Prostate gland (tissue), 2 donors: ENCODE measurements around the gene HCN3. TPM values are rescaled to one million over a fixed set of nuclear protein-coding genes. Genes with fewer than 3 reads are reported as not detected.

Experiments used
- DNase-seq: peaks from one replicate; pipeline ENCODE4 v3.0.0-alpha.2; 2019; ENCODE audit warnings: low spot score
- H3K27ac ChIP-seq, 2 donors: fragments of 200-600 bp; sonication (generic); 2 replicates each; pipeline ENCODE4 v1.5.1; 2017 to 2019
- H3K27me3 ChIP-seq: fragments of 200-600 bp; sonication (generic); replicated peaks from 2 replicates; pipeline ENCODE4 v1.5.1; 2019; ENCODE audit not compliant: insufficient read depth
- H3K36me3 ChIP-seq, 2 donors: fragments of 200-600 bp; sonication (generic); 1 replicate in 1 of 2; 2 replicates in 1 of 2; pipeline versions ENCODE4 v1.5.1 to v1.8.1; 2017 to 2019
- H3K4me1 ChIP-seq: fragments of 200-600 bp; sonication (generic); replicated peaks from 2 replicates; pipeline ENCODE4 v1.5.1; 2019
- H3K4me3 ChIP-seq, 2 donors: fragments of 200-600 bp; sonication (generic); 2 replicates each; pipeline ENCODE4 v1.5.1; 2017 to 2019
- H3K9me3 ChIP-seq: fragments of 200-600 bp; sonication (generic); 2 replicates; pipeline ENCODE4 v1.5.1; 2017
- POLR2A ChIP-seq: fragments of 450-650 bp; IDR thresholded peaks from one replicate; pipeline ENCODE4 v1.6.1; 2016; ENCODE audit warnings: antibody characterized with exemption, mild to moderate bottlenecking
- POLR2AphosphoS5 ChIP-seq: sonication (generic); formaldehyde crosslinking; IDR thresholded peaks from one replicate; pipeline ENCODE4 v1.6.1; 2017; ENCODE audit warnings: antibody characterized with exemption
- WGBS: methylation state at CpG from one replicate; pipeline ENCODE4 v1.1.5; 2018; 5-methylcytosine and 5-hydroxymethylcytosine counted together
- intact Hi-C: fragments of 100-400 bp; cut with DNase I; formaldehyde crosslinking; loops from one replicate; pipeline ENCODE4 v1.14.2; 2022
- total RNA-seq, 2 donors: library from RNA; depleted of rRNA; stranded (reverse); fragments of >200 nt; gene quantifications; one replicate each; pipeline ENCODE4 v1.1.0, GENCODE V29; 2016
- TF ChIP-seq, protein P1 (sequence below), 4 experiments: fragments of 200-600 bp in 2 of 4; fragments of 450-650 bp in 2 of 4; sonication (generic) in 2 of 4; IDR thresholded peaks; 1 replicate in 3 of 4; 2 replicates in 1 of 4; pipeline ENCODE4 v1.5.1; 2016 to 2019; ENCODE audit warnings: antibody characterized with exemption in 4 of 4, mild to moderate bottlenecking in 2 of 4, moderate library complexity in 2 of 4

HCN3 gene
- total RNA-seq, 2 donors from 2014 or later = 1.9 to 2.6 TPM

DNA sequence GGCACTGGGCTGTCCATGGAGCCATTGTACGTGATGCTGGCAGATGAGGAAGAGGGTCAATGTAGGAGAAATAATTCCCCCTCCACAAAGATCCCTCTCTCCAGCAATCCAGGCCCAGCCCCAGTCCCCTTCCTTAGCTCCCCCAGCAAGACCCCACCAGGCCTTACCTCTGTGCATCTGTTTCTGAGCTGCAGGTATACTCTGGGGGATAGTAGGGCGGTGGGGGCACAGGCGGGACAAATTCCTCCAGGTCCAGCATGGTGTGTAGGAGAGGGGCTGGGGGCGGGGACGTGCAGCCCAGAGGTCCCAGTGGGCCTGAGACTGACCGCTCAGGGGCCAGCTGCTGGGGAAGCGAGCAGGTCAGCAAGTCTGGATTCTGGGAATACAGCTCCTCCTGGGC, 25.7 kb upstream of the HCN3 start:
- Histone ChIP-seq H3K9me3 (no peaks in the 10 kb centered on the region), H3K36me3 (no peaks in the 10 kb centered on the region), H3K4me1 (peaks cover 12% of the 10 kb centered on the region), H3K4me3 (no peak overlapping the region), H3K27me3 (no peaks in the 10 kb centered on the region), H3K27ac (no peak overlapping the region)
- DNase-seq = no peak
- intact Hi-C loops = loop anchor here (5.0 kb wide), 1 partner anchor 56 kb away; the partner anchor contains the start of gene FDPS
- TF ChIP-seq, protein P1, sequence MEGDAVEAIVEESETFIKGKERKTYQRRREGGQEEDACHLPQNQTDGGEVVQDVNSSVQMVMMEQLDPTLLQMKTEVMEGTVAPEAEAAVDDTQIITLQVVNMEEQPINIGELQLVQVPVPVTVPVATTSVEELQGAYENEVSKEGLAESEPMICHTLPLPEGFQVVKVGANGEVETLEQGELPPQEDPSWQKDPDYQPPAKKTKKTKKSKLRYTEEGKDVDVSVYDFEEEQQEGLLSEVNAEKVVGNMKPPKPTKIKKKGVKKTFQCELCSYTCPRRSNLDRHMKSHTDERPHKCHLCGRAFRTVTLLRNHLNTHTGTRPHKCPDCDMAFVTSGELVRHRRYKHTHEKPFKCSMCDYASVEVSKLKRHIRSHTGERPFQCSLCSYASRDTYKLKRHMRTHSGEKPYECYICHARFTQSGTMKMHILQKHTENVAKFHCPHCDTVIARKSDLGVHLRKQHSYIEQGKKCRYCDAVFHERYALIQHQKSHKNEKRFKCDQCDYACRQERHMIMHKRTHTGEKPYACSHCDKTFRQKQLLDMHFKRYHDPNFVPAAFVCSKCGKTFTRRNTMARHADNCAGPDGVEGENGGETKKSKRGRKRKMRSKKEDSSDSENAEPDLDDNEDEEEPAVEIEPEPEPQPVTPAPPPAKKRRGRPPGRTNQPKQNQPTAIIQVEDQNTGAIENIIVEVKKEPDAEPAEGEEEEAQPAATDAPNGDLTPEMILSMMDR (IDR thresholded peaks at IDR 0.05) = no peak
- TF ChIP-seq POLR2AphosphoS5 = no peak
- TF ChIP-seq POLR2A = no peak
- 87% methylated on average over 7 of the region's 7 CpGs for WGBS

DNA sequence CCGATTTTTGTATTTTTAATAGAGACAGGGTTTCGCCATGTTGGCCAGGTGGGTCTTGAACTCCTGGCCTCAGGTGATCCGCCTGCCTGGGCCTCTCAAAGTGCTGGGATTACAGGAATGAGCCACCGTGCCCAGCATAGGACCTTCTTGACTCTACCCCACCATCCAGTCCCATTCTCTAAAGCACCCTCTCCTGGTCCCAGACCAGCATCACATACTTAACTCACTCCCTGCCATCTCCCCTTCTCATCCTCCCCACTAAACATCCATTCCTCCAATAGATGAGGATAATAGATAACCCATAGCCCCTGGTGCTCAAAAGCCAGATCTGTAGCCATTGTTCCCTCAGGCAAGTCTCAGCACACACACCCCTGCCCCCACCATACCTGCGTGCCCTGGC, 24.1 kb upstream of the HCN3 start:
- no peaks in the 10 kb centered on the region for H3K36me3 ChIP-seq
- no peaks in the 10 kb centered on the region for H3K27me3 ChIP-seq
- intact Hi-C loops = loop anchor here (5.0 kb wide), 1 partner anchor 54 kb away; the partner anchor contains the start of gene FDPS
- no peak overlapping the region for H3K4me3 ChIP-seq
- TF ChIP-seq, protein P1 (IDR thresholded peaks at IDR 0.05) = no peak
- H3K27ac ChIP-seq = no peak overlapping the region
- no peaks in the 10 kb centered on the region for H3K9me3 ChIP-seq
- no peak for DNase-seq
- peaks cover 12% of the 10 kb centered on the region for H3K4me1 ChIP-seq
- WGBS = 71% methylated on average over 5 of the region's 5 CpGs

DNA sequence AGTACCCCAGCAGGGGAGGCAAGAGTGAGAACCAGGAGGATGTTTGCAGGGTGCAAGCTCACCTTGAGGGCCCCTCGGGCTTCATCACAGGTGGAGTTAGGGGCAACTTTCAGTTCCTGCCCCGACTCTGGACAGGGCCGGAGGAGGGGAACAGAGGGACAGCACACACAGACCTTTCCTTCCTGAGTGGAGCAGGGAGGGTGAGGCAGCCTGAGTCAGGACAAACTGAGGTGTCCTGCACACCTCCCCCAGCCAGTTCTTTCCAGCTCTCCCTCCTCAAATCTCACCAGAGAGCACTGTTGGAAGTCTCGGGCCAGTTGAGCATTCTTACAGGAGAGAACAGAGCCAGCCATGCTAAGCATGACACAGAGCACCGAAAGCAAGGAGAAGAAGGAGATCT, 23.5 kb upstream of the HCN3 start:
- Histone ChIP-seq H3K27ac (peak overlapping the region in 1 of 2 donors; percentile 97), H3K4me3 (peak overlapping the region in 1 of 2 donors; percentile 94), H3K36me3 (no peaks in the 10 kb centered on the region), H3K27me3 (no peaks in the 10 kb centered on the region), H3K9me3 (no peaks in the 10 kb centered on the region), H3K4me1 (peaks cover 12% of the 10 kb centered on the region)
- intact Hi-C loops = loop anchor here (5.0 kb wide), 1 partner anchor 54 kb away; the partner anchor contains the start of gene FDPS
- no peak for DNase-seq
- TF ChIP-seq, protein P1 (IDR thresholded peaks at IDR 0.05) = no peak
- TF ChIP-seq POLR2AphosphoS5 = no peak
- TF ChIP-seq POLR2A = no peak
- 50% methylated on average over 5 of the region's 5 CpGs for WGBS

- H3K27me3 ChIP-seq = no peaks in the 10 kb centered on the region
- peak overlapping the region; percentile 92 to 94 for H3K4me3 ChIP-seq
- TF ChIP-seq POLR2A = no peak
- no peak for TF ChIP-seq POLR2AphosphoS5
- TF ChIP-seq, protein P1 (IDR thresholded peaks at IDR 0.05) = no peak
- intact Hi-C loops = loop anchor here (5.0 kb wide), 1 partner anchor 53 kb away; the partner anchor contains the start of gene FDPS
- peaks cover 12% of the 10 kb centered on the region for H3K4me1 ChIP-seq
- H3K9me3 ChIP-seq = no peaks in the 10 kb centered on the region
- H3K36me3 ChIP-seq = no peaks in the 10 kb centered on the region
- WGBS = 28% methylated on average over 9 of the region's 12 CpGs
- no peak for DNase-seq
- H3K27ac ChIP-seq = peak overlapping the region; percentile 94 to 97
These were observed 23.0 kb upstream of the HCN3 start for GRCh38 chr1:155254228-155254713.

DNA sequence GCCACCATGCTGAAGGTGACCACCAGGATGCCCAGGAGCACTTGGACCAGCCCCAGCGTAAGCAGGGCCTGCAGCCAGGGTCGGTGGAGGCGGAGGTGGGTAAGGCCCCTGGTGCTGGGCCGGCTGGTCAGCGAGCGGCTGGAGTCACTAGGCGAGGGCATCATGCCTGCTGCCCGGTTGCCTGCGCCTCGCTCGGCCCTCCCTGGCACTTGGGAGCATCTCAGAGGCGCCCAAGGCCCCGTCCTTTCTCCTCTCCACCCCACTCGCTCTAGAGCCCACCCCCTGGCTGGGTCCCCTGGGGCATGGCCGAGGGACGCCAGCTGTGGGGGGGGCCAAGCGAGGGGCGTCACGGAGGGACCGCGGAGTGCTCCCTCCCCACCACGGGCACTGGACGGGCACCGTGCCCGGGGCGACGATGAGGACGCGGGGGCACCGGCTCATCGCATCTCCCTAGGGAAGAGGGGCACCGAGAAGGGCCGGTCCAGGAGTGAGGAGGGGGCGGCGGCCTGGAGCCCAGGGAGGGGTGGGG, 22.5 kb upstream of the HCN3 start:
- WGBS = 1% methylated on average over 33 of the region's 35 CpGs
- intact Hi-C loops = loop anchor here (5.0 kb wide), 2 partner anchors 53 to 68 kb away; partner anchors contain the start of genes FDPS and RUSC1
- TF ChIP-seq, protein P1 (IDR thresholded peaks at IDR 0.05) = peak in 1 of 4 experiments; percentile 6
- TF ChIP-seq POLR2AphosphoS5 = no peak
- DNase-seq = no peak
- Histone ChIP-seq H3K9me3 (no peaks in the 10 kb centered on the region), H3K4me3 (peak overlapping the region; percentile 92 to 94), H3K4me1 (peaks cover 12% of the 10 kb centered on the region), H3K27ac (peak overlapping the region; percentile 94 to 97), H3K36me3 (no peaks in the 10 kb centered on the region), H3K27me3 (no peaks in the 10 kb centered on the region)
